Sigmoid colon (tissue), 4 donors: ENCODE results near the gene CELSR2.

Experiments
- EP300 ChIP-seq, 4 donors: sonication (generic); formaldehyde crosslinking; IDR thresholded peaks; one replicate each; pipeline ENCODE4 v1.6.1; 2017; ENCODE audit warnings: antibody characterized with exemption in 4 of 4
- POLR2A ChIP-seq, 2 donors: fragments of 450-650 bp; IDR thresholded peaks; one replicate each; pipeline ENCODE4 v1.6.1; 2016; ENCODE audit warnings: antibody characterized with exemption in 2 of 2, mild to moderate bottlenecking in 2 of 2, moderate library complexity in 2 of 2
- POLR2AphosphoS5 ChIP-seq, 4 donors: sonication (generic); formaldehyde crosslinking; IDR thresholded peaks; one replicate each; pipeline ENCODE4 v1.6.1; 2017; ENCODE audit warnings: antibody characterized with exemption in 4 of 4
- TF ChIP-seq, protein P1 (sequence below), 4 experiments: fragments of 450-650 bp in 3 of 4; fragments of 200-600 bp in 1 of 4; IDR thresholded peaks; one replicate each; pipeline ENCODE4 v1.5.1; 2016 to 2019; ENCODE audit warnings: antibody characterized with exemption in 4 of 4, mild to moderate bottlenecking in 3 of 4, moderate library complexity in 2 of 4

DNA sequence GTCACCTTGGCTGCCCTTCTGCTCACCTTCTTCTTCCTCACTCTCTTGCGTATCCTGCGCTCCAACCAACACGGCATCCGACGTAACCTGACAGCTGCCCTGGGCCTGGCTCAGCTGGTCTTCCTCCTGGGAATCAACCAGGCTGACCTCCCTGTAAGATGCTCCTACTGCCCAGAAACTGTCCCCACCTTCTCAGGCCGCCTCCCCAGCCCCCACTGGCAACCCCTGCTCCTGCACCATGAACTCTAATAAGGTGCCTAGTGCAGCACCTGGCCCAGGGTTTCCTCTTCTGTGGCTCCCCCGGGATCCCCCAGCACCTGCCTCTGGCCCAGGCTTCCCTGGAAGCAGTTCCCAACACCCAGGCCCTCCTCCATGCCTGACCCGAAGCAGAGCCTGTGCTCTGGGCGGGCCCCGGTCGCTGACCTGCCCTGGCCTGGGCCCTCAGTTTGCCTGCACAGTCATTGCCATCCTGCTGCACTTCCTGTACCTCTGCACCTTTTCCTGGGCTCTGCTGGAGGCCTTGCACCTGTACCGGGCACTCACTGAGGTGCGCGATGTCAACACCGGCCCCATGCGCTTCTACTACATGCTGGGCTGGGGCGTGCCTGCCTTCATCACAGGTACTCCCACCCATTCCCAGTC, 20.8 kb downstream of the CELSR2 start:
- TF ChIP-seq, protein P1, sequence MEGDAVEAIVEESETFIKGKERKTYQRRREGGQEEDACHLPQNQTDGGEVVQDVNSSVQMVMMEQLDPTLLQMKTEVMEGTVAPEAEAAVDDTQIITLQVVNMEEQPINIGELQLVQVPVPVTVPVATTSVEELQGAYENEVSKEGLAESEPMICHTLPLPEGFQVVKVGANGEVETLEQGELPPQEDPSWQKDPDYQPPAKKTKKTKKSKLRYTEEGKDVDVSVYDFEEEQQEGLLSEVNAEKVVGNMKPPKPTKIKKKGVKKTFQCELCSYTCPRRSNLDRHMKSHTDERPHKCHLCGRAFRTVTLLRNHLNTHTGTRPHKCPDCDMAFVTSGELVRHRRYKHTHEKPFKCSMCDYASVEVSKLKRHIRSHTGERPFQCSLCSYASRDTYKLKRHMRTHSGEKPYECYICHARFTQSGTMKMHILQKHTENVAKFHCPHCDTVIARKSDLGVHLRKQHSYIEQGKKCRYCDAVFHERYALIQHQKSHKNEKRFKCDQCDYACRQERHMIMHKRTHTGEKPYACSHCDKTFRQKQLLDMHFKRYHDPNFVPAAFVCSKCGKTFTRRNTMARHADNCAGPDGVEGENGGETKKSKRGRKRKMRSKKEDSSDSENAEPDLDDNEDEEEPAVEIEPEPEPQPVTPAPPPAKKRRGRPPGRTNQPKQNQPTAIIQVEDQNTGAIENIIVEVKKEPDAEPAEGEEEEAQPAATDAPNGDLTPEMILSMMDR (IDR thresholded peaks at IDR 0.05): no peak
- TF ChIP-seq POLR2A (IDR thresholded peaks at IDR 0.05) (no peak), POLR2AphosphoS5 (IDR thresholded peaks at IDR 0.05) (no peak), EP300 (IDR thresholded peaks at IDR 0.05) (no peak)
